Fibroblast of skin of abdomen (primary cell): ENCODE results near the gene LAMTOR1.

Experiments used
- DNase-seq: peaks from one replicate; pipeline ENCODE4 v3.0.0-alpha.2; 2013

The LAMTOR1 gene

DNA sequence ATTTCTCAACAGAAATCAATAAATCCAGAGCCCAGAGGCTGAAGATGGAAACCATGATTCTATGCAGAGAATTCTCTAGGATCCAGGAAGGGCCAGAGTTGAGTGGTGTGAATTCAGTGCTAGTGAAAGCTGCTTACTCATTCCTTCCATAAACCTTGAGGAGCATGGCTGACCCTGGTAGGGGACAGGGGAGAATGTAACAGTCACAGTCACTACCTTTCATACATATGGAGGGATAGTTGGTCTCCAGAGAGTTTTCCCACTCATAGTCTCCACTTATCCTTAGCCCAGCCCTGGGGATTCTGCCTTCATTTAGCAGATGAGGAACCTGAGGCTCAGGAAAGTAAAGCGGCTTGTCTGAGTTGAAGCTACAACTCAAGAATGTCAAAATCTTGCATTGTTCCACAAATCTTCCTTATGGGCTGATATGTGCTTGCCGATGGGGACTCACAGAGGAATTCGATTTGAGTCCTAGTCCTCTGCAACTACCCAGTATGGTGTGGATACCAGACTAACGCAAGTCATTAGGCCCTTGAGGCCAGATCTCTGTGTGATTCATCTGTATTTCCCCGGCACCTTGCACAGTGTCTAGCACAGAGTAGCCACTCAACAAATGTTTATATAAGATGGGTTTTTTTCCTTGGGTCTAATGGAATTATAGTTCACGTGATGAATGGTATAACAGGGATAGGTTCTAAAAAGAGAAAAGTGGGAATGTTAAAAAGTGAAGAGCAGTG lies 13.1 kb upstream of the LAMTOR1 start:
- DNase-seq: no peak

DNA sequence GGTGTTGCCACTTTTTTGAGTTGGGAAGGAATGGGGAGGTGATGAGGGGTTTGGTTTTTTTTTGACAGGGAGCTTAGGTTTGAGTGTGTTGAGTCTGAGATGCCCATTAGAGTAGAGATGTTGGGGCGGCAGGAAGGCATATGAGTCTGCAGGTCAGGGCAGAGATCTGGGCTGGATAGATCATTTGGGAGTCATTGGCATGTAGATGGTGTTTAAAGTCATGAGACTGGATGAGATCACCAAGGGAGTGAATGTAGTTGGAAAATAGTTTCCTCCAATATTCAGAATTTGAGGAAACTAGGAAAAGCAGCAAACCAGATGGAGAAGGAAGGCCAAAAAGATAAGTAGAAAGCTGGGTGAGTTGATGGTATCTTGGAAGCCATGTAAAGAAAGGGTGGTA lies 11.5 kb upstream of the LAMTOR1 start:
- no peak for DNase-seq

DNA sequence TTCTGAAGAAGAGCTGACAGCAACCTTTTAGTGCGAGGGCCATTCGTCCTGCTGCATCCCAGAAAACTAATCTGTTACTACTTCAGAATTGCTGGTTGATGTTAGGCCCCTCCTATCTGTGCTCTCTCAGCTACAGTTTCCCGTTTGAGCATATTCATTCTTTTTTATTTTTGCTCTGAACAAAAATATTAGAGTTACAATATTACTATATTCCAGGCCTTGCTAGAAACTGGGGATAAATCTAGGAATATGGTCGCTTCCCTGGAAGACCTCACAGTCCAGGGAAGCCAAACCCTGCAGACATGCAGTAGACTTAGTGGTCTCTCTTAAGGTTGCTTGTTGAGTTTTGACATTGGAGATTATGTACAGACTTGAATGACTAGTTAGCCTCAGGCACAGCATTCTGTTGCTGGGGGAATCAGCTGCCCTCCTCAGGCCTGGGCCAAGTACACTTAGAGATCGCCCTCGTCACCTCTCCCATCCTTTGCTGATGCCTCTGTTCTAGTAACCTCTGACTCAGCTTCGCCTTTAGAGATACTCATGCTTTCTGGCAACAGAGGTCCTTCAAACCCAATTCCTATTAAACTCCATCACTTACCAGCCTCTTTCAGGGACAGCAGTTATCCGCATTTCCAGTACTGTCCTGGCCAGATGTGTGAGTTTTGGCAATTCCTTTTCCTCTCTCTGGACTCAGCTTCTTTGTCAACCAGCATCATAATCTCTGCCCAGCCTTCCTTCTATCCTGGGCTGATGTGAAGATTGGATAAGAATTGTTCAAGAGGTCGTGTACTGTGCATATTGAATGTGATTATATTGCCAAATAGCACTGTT lies 10.1 kb upstream of the LAMTOR1 start:
- no peak for DNase-seq

DNA sequence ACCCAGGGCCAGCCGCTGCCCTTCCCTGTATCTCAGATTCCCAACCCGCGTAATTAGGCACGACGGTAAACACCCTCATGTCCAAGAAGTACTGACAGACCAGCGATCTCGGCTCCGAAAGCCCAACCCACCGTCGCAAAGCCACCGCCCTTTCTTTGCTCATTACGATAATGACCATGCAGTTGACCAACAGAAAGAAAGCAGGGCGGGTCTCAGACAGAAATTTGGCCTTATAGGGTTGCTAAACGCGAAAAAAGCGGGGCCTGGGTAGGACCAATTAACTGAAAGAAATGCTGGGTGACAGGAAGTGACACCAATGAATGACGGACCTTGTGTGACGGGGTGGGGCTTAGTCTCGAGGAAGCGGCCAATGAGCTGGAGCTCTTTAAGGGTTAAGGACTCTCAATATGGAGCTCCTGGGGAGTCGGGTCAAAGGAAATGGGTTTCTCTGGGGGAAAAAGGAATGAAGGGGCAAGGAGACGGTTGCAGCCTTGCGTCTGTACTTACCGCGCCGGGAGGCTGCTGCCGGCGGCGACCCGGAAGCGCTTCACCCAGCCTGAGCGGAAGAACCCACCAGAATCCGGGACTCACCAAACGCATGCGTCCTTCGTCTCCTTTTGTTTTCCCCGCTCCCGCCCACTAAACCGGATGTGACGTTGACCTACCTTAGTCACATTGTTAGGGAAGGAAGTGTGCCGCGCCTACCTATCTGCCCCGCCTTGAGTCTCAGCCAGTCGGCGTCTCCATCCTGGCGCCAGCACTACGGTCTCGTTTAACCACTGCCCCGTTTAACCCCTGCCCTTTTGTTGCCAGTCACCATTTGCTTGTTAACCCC lies 9.3 kb upstream of the LAMTOR1 start, which contains the start of gene ANAPC15:
ANAPC15 (minus strand) TSS at position 553 of the 835 bp plus-strand sequence. CDS start 1,419 bp downstream, outside the sequence.
- peak; percentile 100 for DNase-seq

DNA sequence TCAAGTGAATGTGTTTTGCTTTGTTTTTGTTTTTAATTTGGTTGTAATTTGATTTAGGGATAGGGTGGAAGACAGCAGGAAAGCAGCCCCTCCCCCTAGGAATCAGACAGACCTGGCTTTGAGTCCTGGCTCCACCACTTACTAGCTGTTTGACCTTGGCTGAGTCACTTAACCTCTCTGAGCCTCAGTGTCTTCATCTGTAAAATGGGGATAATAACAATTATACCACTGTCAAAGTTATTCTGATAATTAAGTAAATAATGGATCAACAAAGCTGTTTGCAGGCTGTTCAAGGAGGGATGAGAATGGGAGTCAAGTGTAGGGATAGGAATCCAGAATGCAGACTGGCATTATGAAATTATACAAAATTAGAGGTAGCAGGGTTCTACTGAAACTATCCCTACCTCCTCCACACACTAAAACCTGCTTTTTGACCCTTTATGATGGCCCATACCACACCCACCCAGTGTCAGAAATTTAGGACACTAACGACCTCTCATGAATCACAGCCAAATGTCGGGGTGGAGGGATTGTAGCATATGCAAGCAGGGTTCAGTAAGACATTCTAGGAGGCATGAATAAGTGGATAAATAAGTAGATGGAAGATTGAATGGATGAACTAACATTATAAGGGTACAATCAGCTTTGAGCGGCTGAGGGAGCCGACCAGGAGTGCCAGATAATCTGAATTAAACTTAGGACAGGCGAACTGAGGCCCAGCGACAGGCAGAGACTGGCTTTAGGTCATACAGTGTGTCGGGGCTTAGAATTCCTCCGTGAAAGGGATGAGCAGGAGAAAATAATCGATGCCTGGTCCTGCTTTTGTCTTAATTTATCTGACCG lies 8.4 kb upstream of the LAMTOR1 start:
- no peak for DNase-seq

DNA sequence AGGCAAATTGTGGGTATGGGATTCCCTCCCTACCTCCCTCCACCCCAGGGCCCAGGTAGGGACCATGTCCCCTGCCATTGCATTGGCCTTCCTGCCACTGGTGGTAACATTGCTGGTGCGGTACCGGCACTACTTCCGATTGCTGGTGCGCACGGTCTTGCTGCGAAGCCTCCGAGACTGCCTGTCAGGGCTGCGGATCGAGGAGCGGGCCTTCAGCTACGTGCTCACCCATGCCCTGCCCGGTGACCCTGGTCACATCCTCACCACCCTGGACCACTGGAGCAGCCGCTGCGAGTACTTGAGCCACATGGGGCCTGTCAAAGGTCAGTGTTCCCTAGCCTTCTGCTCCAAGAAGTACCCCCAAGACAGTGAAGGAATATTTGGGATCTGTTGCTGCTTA lies 2.8 kb upstream of the LAMTOR1 start, which contains the start of gene TOMT:
TOMT (plus strand) TSS at position 37 of the 400 bp plus-strand sequence; CDS start at position 65, 28 bp downstream.
- no peak for DNase-seq

DNA sequence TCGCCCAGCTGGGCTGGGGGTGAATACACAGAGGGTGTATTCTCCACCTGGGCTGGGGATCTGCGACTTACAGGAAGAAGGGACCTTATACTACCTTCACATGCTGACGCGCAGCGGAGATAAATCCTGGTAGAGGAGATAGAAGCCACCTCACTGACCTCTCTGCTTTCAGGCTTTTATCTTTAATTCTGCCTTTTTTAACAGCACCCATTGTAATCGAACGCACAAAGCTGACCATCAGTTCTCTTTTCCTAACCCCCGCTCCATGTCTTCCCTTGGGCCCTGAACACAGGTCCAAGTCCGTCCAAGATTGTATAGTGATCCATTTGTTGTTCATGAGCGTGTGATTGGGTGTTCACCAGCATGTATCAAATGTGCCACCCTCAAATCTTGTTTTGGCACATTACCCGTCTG lies 664 bp upstream of the LAMTOR1 start:
- no peak for DNase-seq

DNA sequence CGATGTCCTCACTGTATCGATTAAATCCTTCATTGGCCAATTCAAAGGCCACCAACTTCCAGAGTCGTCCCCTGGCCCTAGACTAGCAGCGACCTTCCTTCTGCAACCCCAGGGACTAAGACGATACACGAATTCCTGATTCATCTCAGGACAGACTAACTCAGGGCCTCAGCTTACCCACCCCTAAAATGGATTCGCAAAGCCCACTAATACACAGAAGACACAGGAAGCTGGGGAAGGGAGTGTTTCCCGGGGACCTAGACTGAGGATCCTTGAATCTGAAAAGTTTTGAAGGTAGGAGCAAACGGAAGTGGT lies 509 bp downstream of the LAMTOR1 start:
- DNase-seq: no peak

DNA sequence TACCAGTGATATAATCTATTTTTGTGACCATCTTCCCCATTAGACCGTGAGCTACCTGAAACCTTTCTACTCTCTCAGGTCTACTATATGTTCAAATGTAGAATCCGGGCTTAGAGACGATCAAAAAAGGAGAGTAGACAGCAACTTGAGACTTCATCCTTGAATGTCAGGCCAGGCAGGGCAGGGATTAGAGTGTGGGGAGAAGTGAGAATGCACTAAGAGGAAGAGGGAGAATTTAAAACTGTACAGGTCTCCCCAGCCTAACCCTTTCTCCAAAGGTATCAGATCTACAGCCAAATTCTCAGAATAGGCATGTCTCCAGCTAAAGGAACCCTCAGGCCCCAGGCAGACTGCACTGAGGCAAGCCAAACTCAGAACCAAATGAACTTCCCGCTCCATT lies 935 bp downstream of the LAMTOR1 start:
- DNase-seq: no peak

DNA sequence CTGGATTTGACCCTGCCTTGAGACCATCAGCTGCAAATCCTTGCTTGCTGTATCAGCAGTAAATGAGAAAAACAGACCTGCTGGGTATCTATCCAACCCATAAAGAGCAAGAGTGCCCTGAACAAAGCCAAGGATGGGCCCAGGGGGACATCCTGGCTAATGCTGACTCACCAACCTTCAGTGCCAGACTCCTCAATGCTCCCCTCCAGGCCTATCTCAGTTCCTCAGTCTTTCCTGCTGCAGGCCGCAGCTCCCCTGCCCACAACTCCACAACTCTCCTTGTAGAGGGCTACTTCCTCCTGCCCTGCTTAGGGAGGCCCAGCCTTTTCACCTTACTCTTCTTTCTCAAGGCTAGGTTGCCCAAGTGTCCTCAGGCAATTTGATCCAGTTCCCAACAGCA lies 2.6 kb downstream of the LAMTOR1 start:
- no peak for DNase-seq

DNA sequence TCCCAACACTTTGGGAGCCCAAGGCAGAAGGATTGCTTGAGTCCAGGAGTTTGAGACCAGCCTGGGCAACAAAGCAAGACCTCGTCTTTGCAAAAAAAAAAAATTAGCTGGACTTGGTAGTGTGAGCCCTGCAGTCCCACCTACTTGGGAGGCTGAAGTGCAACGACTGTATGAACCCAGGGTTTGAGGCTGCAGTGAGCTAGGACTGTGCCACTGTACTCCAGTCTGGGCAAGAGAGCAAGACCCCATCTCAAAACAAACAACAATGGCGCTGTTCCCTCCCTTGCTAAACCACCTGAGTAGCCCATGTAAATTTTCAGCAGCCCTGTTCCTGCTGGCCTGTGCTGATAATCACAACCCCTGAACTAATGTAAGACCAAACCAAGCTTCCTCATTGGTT lies 3.1 kb downstream of the LAMTOR1 start:
- no peak for DNase-seq

DNA sequence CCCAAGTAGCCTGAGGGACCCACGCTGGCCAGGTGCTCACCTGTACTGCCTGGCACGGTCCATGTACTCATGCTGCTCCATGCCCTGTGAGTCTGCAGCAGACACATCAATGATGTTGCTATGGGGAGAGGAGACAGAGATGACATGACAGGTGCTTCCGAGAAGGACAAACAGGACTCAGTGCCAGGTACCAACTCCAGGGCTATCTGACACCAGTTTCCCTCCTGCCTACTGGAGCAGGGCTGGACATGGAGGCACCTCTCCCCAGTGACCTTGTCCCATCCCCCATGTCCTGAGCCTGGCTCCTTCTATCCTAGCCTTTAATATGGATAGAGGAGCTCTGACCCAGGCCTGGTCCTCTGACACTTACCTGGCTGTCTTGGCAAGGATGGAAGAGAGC lies 4.4 kb downstream of the LAMTOR1 start:
- DNase-seq: no peak

DNA sequence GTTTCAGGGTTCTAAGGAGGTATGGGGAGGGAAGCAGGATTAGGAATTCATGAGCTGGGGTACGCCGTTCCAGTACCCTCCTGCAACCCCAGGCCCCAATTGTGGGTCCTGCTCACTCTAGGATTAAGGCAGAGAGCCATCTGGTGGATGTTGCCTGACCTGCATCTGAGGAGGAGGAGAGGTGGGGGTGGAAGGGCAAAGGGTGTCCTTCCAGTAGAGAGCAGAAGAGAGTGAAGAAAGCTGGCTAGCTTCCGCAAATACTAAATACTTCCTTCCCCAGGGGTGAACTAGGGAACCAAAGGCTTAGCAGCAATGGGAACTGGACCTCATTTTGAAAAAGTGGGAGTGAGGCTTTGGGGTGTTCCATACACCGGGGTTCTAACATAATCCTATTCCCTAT lies 11.8 kb downstream of the LAMTOR1 start:
- DNase-seq: peak; percentile 61

DNA sequence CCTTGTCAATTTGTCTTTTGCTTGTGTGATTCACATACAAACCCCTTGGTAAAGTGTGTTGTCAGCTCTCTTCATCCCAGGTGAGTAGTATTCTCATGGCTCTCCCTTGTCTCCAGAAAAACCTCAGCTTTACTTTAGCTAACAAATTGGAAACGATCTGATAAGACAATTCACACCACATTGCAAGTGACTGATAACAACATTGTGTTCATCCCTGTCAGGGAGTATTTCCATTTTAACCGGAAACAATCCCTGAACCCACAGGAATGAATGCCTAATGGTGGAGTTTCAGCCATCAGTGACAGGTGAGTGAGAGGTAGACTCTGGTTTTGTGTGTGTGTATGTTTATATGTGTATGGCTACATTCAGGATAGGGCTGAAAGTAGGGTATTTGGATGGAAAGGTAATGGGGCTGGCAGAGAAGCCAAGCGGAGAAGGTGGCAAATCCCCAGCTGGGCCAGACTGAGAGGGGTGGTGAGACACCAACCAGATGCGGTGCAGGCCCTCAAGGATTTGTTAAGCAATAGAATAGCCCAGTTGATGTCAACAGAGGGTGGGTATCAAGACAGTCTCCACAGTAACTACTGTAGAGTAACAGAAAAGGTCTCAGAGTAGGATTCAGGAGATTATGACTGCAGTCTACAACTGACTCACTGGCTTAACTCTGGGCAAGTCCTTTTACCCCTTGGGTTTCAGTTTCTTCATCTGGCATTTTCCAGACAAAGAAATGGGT lies 14.9 kb downstream of the LAMTOR1 start:
- no peak for DNase-seq

DNA sequence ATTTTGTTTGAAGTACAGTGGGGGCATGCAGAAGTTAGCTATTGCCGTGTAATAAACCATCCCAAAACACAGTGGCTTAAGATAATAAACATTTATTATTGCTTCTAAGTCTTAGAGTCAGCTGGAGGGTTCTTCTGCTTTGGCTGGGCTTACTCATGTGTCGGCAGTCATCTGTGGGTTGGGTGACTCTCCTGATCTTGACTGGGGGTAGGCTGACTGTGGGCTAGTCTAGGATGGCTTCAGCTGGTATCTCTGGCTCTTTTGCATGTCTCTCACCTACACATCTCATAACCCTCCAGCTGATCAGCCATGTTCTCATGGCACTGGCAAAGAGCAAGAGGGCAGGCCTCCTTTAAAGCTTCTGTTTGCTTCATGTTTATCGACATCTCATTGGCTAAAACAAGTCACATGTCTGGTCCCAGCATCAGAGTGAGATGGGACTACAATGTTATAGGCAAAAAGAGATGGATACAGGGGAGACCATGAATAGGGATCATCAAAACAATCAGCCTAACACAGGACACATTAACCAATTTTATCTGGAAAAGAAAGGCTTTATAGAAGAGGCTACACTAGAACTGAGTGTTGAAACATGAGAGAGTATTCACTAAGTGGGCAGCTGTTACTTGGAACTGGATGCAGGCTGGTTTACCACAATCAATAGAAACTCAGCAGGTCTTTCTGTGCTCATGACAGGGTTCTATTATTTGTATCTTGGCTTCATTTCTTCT lies 17.3 kb downstream of the LAMTOR1 start:
- DNase-seq: no peak

DNA sequence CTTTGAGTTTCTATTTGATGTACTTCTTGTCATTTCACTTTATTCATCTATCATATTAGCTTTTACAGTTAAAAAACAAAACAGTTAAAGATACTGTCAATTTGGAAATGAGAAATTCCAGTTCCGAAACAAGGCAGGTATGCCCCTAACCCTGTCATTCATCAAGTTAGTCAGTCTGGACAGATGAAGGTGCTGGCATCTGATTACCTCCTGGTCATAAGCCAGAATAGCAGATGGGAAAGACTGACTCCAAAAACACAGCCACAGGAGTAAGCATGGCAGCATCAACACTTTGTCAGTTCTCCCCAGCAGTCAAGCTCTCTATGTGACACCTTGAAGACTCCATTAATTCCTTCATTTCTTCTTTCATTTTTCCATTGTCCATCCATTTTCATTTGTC lies 18.1 kb downstream of the LAMTOR1 start:
- no peak for DNase-seq

DNA sequence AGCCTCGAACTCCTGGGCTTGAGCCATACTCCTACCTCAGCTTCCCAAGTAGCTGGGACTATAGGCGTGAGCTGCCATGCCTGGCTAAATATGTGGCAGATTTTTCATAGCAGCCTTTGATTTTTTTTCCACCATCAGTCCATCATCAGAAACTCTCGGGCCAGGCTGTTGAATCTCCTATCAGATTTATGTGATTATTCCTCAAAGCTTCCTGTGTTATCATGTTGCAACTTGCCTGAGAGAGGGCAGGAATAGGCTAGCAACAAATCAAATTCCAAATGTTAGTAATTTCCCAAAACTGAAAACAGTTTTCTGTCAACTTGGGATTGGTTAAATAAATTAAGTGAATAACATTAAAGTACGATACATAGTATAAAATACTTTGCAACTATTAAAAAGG lies 19.0 kb downstream of the LAMTOR1 start:
- no peak for DNase-seq

DNA sequence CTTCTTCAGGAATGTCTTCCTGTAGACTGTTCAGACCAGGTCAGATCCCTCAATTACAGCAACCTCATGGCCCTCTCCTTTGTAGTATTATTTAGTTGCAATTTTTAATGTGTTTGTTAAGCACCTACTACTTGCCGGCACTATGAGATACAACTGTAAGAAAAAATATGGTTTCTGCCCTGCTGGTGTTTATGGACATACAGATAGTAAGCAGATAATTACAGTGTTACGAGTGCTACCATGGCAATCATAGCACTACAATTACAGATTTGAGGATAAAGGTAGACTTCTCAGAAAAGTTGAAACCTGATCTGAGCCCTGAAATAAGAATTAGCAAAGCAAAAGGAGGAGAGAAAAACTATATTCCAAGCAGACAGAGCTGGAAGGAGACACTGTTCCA lies 19.7 kb downstream of the LAMTOR1 start:
- DNase-seq: no peak

DNA sequence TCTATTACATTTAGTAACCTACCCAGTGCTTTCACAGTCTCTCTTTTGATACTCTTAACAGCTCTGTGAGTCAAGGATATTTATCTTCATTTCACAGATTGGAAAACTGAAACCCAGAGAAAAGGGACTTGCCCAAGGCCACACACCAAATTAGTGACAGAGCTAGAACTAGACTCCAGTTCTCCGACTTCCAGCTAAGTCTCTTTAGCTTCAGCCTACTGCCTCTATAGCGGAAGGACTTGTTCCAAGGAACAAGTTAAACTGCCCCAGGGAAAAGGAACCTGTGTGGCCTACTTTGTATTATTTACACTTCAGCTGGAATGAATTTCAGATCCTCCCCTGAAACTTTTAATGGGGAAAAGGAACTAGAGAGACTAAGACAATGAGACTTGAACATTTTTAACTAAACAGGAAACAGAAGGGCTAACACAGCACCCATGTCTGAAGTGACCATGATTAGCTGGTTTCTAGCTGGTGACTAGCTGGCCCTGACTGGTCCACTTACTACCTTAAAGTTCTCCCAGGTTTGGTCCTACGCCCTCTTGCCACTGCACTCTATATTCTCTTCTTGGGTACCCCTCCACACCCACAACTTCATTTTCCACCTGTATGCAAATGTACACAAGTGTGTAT lies 21.2 kb downstream of the LAMTOR1 start:
- no peak for DNase-seq

DNA sequence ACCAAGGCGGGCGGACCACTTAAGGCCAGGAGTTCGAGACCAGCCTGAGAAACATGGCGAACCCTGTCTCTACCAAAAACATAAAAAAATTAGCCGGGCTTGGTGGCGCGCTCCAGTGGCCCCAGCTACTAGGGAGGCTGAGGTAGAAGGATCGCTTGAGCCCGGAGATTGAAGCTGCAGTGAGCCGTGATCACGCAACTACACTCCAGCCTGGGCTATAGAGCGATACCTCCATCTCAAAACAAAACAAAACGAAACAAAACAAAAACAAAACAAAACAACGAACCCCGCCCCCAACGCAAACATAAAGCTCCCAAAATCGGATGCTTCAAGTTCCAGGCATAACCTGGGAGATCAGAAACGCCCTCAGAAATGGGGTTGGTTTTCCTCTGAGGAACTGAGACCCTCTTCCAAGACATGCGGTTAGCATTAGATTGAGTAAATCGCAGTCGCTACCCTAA lies 21.9 kb downstream of the LAMTOR1 start:
- no peak for DNase-seq
